WTC11 (cell line): ENCODE data around the gene PIP5K1A. TPM values are rescaled to one million over a fixed set of nuclear protein-coding genes. Genes with fewer than 3 reads are reported as not detected.

Experiments
- ARID4B ChIP-seq: sonication (generic); formaldehyde crosslinking; IDR thresholded peaks from 2 replicates; pipeline ENCODE4 v1.8.0; 2023; ENCODE audit warnings: missing genetic modification reagents, mild to moderate bottlenecking, borderline replicate concordance
- ATF1 ChIP-seq: sonication (generic); formaldehyde crosslinking; IDR thresholded peaks from 2 replicates; pipeline ENCODE4 v1.8.1; 2023; ENCODE audit warnings: mild to moderate bottlenecking, moderate library complexity, missing genetic modification reagents
- CREM ChIP-seq: sonication (generic); formaldehyde crosslinking; IDR thresholded peaks from 2 replicates; pipeline ENCODE4 v1.8.1; 2022; ENCODE audit warnings: mild to moderate bottlenecking, missing genetic modification reagents, moderate library complexity
- CTCF ChIP-seq: fragments of 200-600 bp; IDR thresholded peaks from 2 replicates; pipeline ENCODE4 v1.8.0; 2022; ENCODE audit warnings: antibody characterized with exemption
- ETV6 ChIP-seq: sonication (generic); formaldehyde crosslinking; IDR thresholded peaks from 2 replicates; pipeline ENCODE4 v1.8.1; 2022; ENCODE audit warnings: mild to moderate bottlenecking, missing genetic modification reagents
- FOXP4 ChIP-seq: sonication (generic); formaldehyde crosslinking; IDR thresholded peaks from 2 replicates; pipeline ENCODE4 v1.8.0; 2022; ENCODE audit warnings: mild to moderate bottlenecking, missing genetic modification reagents
- JUN ChIP-seq: sonication (generic); formaldehyde crosslinking; IDR thresholded peaks from 2 replicates; pipeline ENCODE4 v1.8.0; 2023; ENCODE audit warnings: mild to moderate bottlenecking, missing genetic modification reagents
- MLX ChIP-seq: sonication (generic); formaldehyde crosslinking; IDR thresholded peaks from 2 replicates; pipeline ENCODE4 v1.8.1; 2023; ENCODE audit warnings: mild to moderate bottlenecking, missing genetic modification reagents, moderate library complexity
- PRDM15 ChIP-seq: sonication (generic); formaldehyde crosslinking; IDR thresholded peaks from 2 replicates; pipeline ENCODE4 v1.8.0; 2022; ENCODE audit warnings: missing genetic modification reagents
- PRRX2 ChIP-seq: fragments of 250-450 bp; sonication (Bioruptor Pico); IDR thresholded peaks from 2 replicates; pipeline ENCODE4 v1.8.0; 2021; ENCODE audit warnings: mild to moderate bottlenecking
- RORB ChIP-seq: fragments of 250-450 bp; sonication (Bioruptor Pico); IDR thresholded peaks from 2 replicates; pipeline ENCODE4 v1.9.0; 2021; ENCODE audit warnings: mild to moderate bottlenecking
- TEAD1 ChIP-seq: sonication (generic); formaldehyde crosslinking; IDR thresholded peaks from 2 replicates; pipeline ENCODE4 v1.8.0; 2022; ENCODE audit warnings: mild to moderate bottlenecking, missing genetic modification reagents
- TEAD4 ChIP-seq: sonication (generic); formaldehyde crosslinking; IDR thresholded peaks from 2 replicates; pipeline ENCODE4 v1.8.0; 2022; ENCODE audit warnings: mild to moderate bottlenecking, missing genetic modification reagents
- USF1 ChIP-seq: sonication (generic); formaldehyde crosslinking; IDR thresholded peaks from 2 replicates; pipeline ENCODE4 v1.8.0; 2022; ENCODE audit warnings: mild to moderate bottlenecking, missing genetic modification reagents
- ZNF138 ChIP-seq: sonication (generic); formaldehyde crosslinking; conservative IDR thresholded peaks from 2 replicates; pipeline ENCODE4 v1.8.1; 2022; ENCODE audit warnings: mild to moderate bottlenecking, moderate library complexity, missing genetic modification reagents
- ZNF317 ChIP-seq: sonication (generic); formaldehyde crosslinking; IDR thresholded peaks from 2 replicates; pipeline ENCODE4 v1.8.1; 2023; ENCODE audit warnings: low read depth, mild to moderate bottlenecking, moderate library complexity, missing genetic modification reagents, borderline replicate concordance
- ZNF512 ChIP-seq: sonication (generic); formaldehyde crosslinking; IDR thresholded peaks from 2 replicates; pipeline ENCODE4 v1.8.1; 2022; ENCODE audit warnings: missing genetic modification reagents, borderline replicate concordance
- ZNF532 ChIP-seq: fragments of 250-450 bp; sonication (Bioruptor Pico); IDR thresholded peaks from 2 replicates; pipeline ENCODE4 v1.9.0; 2021; ENCODE audit warnings: mild to moderate bottlenecking, borderline replicate concordance
- total RNA-seq: library from RNA; stranded (reverse); gene quantifications from 3 replicates; pipeline ENCODE4 v1.2.3, GENCODE V29; 2021

PIP5K1A gene
- total RNA-seq, 1 experiment from 2014 or later, result 81.3 TPM

GRCh38 chr1:151198254-151199127 lies at the start of gene PIP5K1A (continued):
- TF ChIP-seq ARID4B (CRISPR knock-in tag), result no peak
- TF ChIP-seq PRDM15 (CRISPR knock-in tag), result no peak
- TF ChIP-seq TEAD4 (CRISPR knock-in tag), result 0 out of 2 replicates have a peak, but pooled peaks have one; percentile 13
- no peak for TF ChIP-seq MLX
- no peak for TF ChIP-seq ZNF512 (CRISPR knock-in tag)
- TF ChIP-seq ZNF532 (CRISPR knock-in tag), result no peak
- TF ChIP-seq ZNF317 (CRISPR knock-in tag), result no peak
- no peak for TF ChIP-seq RORB (CRISPR knock-in tag)
- no peak for TF ChIP-seq FOXP4
- peak; percentile 85 for TF ChIP-seq ETV6
- no peak for TF ChIP-seq CREM (CRISPR knock-in tag)
- TF ChIP-seq PRRX2 (CRISPR knock-in tag), result no peak
- no peak for TF ChIP-seq ZNF138 (CRISPR knock-in tag)
- peak; percentile 98 for TF ChIP-seq USF1
- TF ChIP-seq CTCF, result no peak
- TF ChIP-seq ATF1 (CRISPR knock-in tag), result no peak
- TF ChIP-seq TEAD1 (CRISPR knock-in tag), result no peak
- no peak for TF ChIP-seq JUN (CRISPR knock-in tag)
